ENCODE data around the gene MAT1A.

- TF ChIP-seq POLR2A (IDR thresholded peaks at IDR 0.05) (no peak), CTCF (IDR thresholded peaks at IDR 0.05) (no peak)
Observed at GRCh38 chr10:80259405-80259871, 30.0 kb downstream of the MAT1A start.
